Neural progenitor cell (in vitro differentiated cells): Measurements from ENCODE around the gene MRPS17.
"Not testable (repeated sequence)": the region's sequence is repeated elsewhere in the genome, so short reads cannot be mapped to it uniquely, and the experiment has no call there.

ENCODE experiments used
- CTCF ChIP-seq: fragments of 200-600 bp; sonication (generic); IDR thresholded peaks from 2 replicates; pipeline ENCODE4 v1.5.1; 2017; ENCODE audit warnings: antibody characterized with exemption, mild to moderate bottlenecking
- EZH2phosphoT487 ChIP-seq: fragments of 200-600 bp; sonication (generic); IDR thresholded peaks from 2 replicates; pipeline ENCODE4 v1.6.1; 2017; ENCODE audit warnings: antibody characterized with exemption

- not testable (repeated sequence) for TF ChIP-seq CTCF, EZH2phosphoT487
Observed at GRCh38 chr7:55952352-55952671, 635 bp downstream of the MRPS17 start.
